Measurements from ENCODE around the gene GSAP. TPM values are rescaled to one million over a fixed set of nuclear protein-coding genes. Genes with fewer than 3 reads are reported as not detected.
"Not testable (repeated sequence)": the region's sequence is repeated elsewhere in the genome, so short reads cannot be mapped to it uniquely, and the experiment has no call there.

The GSAP gene
- total RNA-seq, 1 donor from 2014 or later, result 13.0 TPM

- no peak for DNase-seq (ENCODE audit: extremely low spot score in 2 of 2)
- H3K4me1 ChIP-seq, result no peaks in the 10 kb centered on the region
- intact Hi-C loops (cut with DNase I), result no loop called here
- H3K4me3 ChIP-seq, result no peak overlapping the region
- H3K27ac ChIP-seq, result no peak overlapping the region
- H3K36me3 ChIP-seq, result no peaks in the 10 kb centered on the region
- H3K9me3 ChIP-seq, result no peaks in the 10 kb centered on the region
- H3K27me3 ChIP-seq, result no peaks in the 10 kb centered on the region
- TF ChIP-seq CTCF (IDR thresholded peaks at IDR 0.05) (no peak), POLR2A (IDR thresholded peaks at IDR 0.05) (no peak), POLR2AphosphoS5 (IDR thresholded peaks at IDR 0.05; ENCODE audit: insufficient read depth in 1 of 2, low read depth in 1 of 2) (no peak)
Observed at GRCh38 chr7:77455321-77455720, 39.2 kb upstream of the GSAP start.

- intact Hi-C loops (cut with DNase I), result no loop called here
- no peaks in the 10 kb centered on the region for H3K4me1 ChIP-seq
- no peaks in the 10 kb centered on the region for H3K27me3 ChIP-seq
- H3K27ac ChIP-seq, result no peak overlapping the region
- DNase-seq (ENCODE audit: extremely low spot score in 2 of 2), result no peak
- H3K36me3 ChIP-seq, result no peaks in the 10 kb centered on the region
- no peaks in the 10 kb centered on the region for H3K9me3 ChIP-seq
- no peak overlapping the region for H3K4me3 ChIP-seq
- TF ChIP-seq POLR2A (IDR thresholded peaks at IDR 0.05), result no peak
Observed at GRCh38 chr7:77454802-77455201, 38.7 kb upstream of the GSAP start.

GRCh38 chr7:77453531-77453930 is 37.4 kb upstream of the GSAP start:
- Histone ChIP-seq H3K4me1 (no peaks in the 10 kb centered on the region), H3K27me3 (no peaks in the 10 kb centered on the region), H3K4me3 (no peak overlapping the region), H3K36me3 (no peaks in the 10 kb centered on the region), H3K9me3 (no peaks in the 10 kb centered on the region), H3K27ac (no peak overlapping the region)
- DNase-seq (ENCODE audit: extremely low spot score in 2 of 2), result no peak
- intact Hi-C loops (cut with DNase I), result no loop called here
- no peak for TF ChIP-seq POLR2AphosphoS5 (IDR thresholded peaks at IDR 0.05; ENCODE audit: insufficient read depth in 1 of 2, low read depth in 1 of 2)

GRCh38 chr7:77451950-77452349 is 35.8 kb upstream of the GSAP start:
- H3K4me3 ChIP-seq; H3K4me1 ChIP-seq; DNase-seq (ENCODE audit: extremely low spot score in 2 of 2); H3K9me3 ChIP-seq; intact Hi-C loops (cut with DNase I); H3K36me3 ChIP-seq; H3K27me3 ChIP-seq; H3K27ac ChIP-seq: not testable (repeated sequence)

- no peak overlapping the region for H3K4me3 ChIP-seq
- no peaks in the 10 kb centered on the region for H3K36me3 ChIP-seq
- no peaks in the 10 kb centered on the region for H3K27me3 ChIP-seq
- TF ChIP-seq CTCF (IDR thresholded peaks at IDR 0.05), result no peak
- no peak for TF ChIP-seq POLR2A (IDR thresholded peaks at IDR 0.05)
- TF ChIP-seq POLR2AphosphoS5 (IDR thresholded peaks at IDR 0.05; ENCODE audit: insufficient read depth in 1 of 2, low read depth in 1 of 2), result no peak
- no peak overlapping the region for H3K27ac ChIP-seq
- no peak for DNase-seq (ENCODE audit: extremely low spot score in 2 of 2)
- H3K4me1 ChIP-seq, result no peaks in the 10 kb centered on the region
- no peaks in the 10 kb centered on the region for H3K9me3 ChIP-seq
- intact Hi-C loops (cut with DNase I), result no loop called here
Observed at GRCh38 chr7:77450613-77451012, 34.5 kb upstream of the GSAP start.

GRCh38 chr7:77450054-77450453 is 33.9 kb upstream of the GSAP start:
- no peaks in the 10 kb centered on the region for H3K27me3 ChIP-seq
- no peak for DNase-seq (ENCODE audit: extremely low spot score in 2 of 2)
- H3K36me3 ChIP-seq, result no peaks in the 10 kb centered on the region
- no peaks in the 10 kb centered on the region for H3K4me1 ChIP-seq
- intact Hi-C loops (cut with DNase I), result no loop called here
- no peak overlapping the region for H3K27ac ChIP-seq
- no peak for TF ChIP-seq POLR2A (IDR thresholded peaks at IDR 0.05)
- no peaks in the 10 kb centered on the region for H3K9me3 ChIP-seq
- H3K4me3 ChIP-seq, result no peak overlapping the region

GRCh38 chr7:77447616-77448015 is 31.5 kb upstream of the GSAP start:
- H3K36me3 ChIP-seq, result no peaks in the 10 kb centered on the region
- no peak overlapping the region for H3K4me3 ChIP-seq
- H3K27ac ChIP-seq, result no peak overlapping the region
- no peaks in the 10 kb centered on the region for H3K9me3 ChIP-seq
- TF ChIP-seq CTCF (IDR thresholded peaks at IDR 0.05) (no peak), POLR2A (IDR thresholded peaks at IDR 0.05) (no peak), POLR2AphosphoS5 (IDR thresholded peaks at IDR 0.05; ENCODE audit: insufficient read depth in 1 of 2, low read depth in 1 of 2) (no peak)
- no peaks in the 10 kb centered on the region for H3K4me1 ChIP-seq
- DNase-seq (ENCODE audit: extremely low spot score in 2 of 2), result no peak
- intact Hi-C loops (cut with DNase I), result no loop called here
- no peaks in the 10 kb centered on the region for H3K27me3 ChIP-seq
